AG08396 (cell line): ENCODE results near the gene CRTAC1.
"Not testable (repeated sequence)": the region's sequence is repeated elsewhere in the genome, so short reads cannot be mapped to it uniquely, and the experiment has no call there.

Experiments
- DNase-seq: peaks from one replicate; pipeline ENCODE4 v3.0.0; 2012; ENCODE audit warnings: low spot score, mixed read lengths

Gene CRTAC1

DNA sequence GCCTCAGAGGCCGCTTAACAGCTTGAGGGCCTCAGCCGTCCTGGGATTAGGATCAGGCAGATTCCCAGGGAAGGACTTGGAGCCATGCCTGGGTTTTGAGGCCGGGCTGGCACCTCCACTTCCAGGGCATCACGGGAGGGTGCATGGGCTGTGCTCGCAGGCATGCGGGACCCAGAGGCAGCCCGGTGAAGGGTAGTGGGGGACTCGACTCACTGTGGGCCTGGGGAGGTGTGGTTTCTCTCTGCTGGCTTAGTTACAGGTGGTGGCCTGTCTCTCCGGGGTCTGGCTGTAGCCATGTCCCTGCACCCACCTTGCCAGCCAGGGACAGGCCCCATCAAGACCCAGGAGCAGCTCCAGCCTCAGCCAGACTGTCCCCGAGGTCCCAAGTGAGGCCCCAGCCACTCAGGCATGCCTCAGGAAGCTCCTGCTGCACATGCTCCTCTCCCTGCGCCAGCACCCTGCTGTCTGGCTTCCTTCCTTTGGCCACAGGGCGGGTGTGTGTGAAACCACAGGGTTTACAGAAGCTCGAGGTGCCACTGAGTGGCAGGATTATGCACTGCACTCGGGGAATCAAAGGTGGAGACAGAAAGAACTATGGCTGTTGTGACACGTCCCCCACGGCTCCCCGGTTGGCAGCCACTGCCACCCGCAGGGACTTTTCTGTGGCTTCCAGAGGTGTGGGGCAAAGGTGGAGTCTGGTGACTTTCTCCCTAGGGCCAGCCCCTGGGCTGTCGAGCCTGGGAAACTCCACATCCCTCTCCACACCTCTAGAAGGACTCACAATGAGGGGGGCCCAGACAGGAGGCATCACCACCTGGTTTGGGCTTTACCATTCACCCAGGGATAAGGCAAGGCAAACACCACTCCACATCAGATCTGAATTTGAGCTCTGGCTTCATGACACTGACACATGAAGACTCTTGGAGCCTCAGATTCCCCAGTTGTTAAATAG lies 161.1 kb downstream of the CRTAC1 start:
- DNase-seq = peak; percentile 91

DNA sequence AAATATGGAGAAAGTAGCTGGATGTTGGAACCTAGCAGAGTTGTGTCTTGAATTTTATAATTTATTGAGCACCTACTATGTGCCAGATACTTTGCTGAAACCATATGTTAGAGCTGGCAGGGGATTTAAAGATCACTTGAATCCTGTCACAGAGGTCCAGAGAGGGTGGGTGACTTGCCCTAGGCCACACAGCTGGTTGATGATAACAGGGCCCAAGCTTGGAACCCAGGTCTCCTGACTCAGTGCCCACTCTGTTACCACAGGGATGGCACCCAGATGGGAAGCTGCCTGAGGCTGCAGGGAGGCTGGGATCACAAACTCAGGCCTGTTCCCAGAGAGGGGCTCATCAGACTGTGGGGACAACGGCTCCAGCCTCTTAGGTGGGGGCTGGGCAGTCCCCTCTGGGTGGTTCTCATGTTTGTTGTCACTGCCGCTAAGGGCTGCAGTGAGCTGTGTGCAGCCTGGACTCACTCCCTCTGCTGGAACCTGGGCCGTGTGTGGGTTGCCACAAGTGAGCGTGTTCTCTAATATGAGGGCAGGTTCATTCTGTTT lies 162.2 kb downstream of the CRTAC1 start:
- no peak for DNase-seq

DNA sequence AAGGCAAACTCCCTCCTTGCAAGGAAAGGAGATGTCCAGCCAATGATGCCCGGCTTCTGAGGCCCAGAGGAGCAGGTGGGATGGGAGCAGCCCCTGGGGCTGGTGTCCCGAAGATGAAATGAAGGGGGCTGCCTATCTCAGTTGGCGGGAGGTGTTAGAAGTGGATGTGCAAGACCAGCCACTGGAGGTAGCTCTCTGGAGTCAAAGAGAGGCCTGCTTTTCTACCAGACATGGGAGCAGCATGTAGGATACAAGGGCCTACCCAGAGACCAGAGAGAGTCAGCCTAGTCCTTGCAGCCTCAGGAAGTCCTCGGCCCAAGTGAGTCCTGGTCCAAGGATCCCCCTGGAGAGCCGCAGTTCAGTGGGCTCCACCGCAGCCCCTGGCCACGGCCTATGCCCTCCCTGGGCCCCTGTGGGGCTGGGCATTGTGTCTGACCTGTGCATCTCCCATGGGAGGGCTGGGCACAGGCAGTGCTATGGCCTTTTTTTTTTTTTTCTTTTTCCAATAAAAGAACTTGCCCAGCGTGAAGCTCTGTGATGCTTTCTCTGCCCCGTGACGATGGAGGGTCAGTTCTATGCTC lies 163.1 kb downstream of the CRTAC1 start:
- DNase-seq = no peak

DNA sequence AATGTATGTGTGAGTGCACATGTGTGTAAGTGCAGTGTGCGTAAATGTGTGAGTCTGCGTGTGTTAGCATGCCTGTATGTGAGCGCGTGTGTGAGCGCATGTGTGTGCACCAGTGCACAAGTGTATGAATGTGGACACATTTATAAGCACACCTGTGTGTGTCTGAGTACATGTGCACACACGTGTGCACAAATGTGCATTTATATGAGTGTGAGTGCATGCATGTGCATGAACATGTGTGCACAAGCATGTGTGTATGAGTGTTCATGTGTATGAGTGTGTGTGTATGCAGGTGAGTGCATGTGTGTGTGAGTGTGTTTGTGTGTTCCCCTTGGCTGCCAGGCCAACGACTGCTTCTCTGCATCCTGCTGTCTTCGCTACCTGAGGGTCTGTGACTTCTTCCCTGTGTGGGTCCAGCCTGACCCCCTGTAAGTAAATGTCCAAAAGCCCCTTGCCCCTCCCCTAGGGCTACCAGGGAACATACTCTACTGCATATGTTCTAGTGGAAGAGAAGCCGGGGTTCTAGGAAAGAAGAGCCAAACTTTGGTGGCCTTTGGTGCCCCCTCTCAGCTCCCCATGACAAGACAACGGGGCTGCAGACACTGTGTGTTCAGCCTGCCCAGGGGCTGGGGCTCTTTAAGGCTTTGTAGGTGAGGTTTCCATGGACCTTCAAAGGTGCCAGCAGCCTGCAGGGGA lies 163.7 kb downstream of the CRTAC1 start:
- DNase-seq = no peak

DNA sequence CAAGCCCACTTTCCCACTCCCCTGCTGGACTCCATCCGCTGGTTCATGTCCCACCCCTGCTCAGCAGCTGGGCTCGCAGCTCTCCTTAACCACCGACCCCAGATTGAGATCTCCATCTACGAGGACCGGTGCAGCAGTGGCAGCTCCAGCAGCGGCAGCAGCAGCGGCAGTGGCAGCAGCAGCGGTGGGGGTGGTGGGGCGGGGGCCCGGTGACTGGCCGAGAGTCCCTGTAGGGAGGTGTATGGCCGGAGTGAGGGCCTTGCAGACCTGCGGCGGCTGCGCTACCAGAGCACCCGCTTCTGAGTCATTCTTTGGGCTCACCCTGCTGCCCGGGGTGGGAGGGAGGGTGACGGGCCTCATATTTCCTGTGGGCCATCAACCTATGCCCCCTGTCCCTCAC lies 164.9 kb downstream of the CRTAC1 start:
- no peak for DNase-seq

DNA sequence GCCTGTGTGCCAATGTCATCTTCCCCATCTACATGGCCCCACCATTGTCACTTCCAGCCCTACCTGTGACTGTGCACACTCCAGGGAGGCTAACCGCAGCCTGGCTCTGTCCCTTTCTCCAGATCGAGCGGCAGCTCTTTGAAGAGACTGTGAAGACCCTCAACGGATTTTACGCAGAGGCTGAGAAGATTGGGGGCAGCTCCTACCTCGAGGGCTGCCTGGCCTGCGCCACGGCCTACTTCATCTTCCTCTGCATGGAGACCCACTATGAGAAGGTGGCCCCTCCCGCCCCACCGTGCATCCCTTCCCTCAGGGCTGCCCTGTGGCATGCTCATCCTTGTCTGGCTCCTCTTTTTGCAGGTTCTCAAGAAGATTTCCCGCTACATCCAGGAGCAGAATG lies 166.6 kb downstream of the CRTAC1 start:
- no peak for DNase-seq

DNA sequence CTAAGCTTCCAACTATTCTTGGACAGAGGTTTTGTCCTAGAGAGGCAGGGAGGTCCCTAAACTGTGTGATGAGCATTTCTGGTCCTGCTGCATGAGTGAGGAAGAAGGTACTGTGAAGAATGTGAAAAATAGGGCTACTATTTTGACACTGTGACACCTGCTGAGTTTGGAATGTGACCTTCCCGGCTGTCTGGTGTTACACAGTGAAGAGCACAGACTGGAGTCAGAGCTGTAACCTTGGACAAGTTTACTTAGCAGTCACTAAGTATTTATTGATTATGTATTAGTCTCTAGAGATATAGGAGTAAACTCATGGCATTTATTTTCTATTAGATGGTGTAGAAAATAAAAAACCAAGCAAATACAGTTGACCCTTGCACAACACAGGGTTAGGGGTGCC lies 168.5 kb downstream of the CRTAC1 start:
- DNase-seq = no peak

DNA sequence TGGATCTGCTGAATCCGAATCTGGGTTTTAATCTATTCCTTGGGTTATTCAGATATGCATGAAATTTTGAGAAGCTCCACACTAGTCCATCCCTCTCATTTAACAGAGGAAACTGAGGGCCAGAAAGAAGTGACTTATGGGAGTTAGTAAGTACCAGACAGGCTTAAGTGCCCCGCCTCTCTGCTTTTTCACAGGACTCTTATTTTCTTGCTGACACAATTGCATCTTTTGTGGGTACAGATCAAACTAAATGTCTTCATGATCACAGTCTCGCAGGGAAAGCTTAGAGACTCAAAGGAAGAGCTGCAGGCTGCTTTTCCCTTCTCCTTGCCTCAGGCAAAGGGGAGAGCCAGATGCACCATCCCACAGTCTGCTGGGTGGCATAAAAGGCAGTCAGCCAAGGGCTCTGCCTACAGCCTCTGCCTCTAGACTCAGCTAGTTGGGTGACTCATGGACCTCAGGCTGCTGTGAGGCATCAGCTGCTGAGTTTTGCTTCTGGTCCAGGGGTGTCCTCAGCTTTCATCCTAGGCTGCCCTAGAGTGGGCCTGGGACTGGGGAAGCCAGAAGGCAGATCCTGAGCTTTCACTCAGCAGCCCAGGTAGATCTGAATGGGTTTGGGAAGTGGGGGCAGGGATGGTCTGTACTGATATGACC lies 169.2 kb downstream of the CRTAC1 start:
- DNase-seq = peak; percentile 87

DNA sequence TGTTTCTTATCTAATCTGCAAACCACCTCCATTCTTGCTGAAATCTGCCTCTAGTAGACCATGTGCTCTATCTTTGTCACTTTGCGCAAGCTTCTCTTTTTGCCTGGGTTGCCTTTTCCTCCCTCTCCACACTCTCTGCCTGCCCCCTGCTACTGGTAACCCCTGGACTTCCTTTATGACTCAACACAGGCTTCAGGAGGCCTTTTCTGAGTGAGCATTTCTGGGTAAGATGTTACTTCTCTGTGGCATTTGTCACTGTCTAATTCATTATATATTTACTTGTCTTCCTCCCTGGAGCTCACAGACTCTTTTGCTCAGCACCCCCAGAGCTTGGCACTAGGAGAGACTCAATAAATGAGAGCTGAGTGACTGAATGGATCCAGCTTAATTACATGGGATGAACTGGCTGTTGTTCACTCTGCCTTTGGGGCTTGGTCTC lies 172.4 kb downstream of the CRTAC1 start:
- no peak for DNase-seq

DNA sequence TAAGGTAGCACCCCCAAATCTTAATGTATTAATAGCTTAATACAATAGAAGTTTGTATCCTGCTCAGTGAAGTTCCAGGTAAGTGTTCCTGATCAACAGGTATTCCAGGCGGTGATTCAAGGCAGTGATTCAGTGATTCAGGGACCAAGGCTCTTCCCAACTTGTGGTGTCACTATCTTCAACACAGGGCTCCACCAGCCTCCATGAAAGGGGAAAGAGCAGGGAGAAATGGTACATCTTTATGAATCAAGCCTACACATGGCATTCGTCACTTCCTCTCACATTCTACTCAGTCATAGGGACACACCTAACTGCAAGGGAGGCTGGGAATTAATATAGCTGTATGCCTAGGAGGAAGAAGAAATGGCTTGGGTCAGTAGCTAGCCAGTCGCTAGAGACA lies 175.7 kb downstream of the CRTAC1 start:
- no peak for DNase-seq

DNA sequence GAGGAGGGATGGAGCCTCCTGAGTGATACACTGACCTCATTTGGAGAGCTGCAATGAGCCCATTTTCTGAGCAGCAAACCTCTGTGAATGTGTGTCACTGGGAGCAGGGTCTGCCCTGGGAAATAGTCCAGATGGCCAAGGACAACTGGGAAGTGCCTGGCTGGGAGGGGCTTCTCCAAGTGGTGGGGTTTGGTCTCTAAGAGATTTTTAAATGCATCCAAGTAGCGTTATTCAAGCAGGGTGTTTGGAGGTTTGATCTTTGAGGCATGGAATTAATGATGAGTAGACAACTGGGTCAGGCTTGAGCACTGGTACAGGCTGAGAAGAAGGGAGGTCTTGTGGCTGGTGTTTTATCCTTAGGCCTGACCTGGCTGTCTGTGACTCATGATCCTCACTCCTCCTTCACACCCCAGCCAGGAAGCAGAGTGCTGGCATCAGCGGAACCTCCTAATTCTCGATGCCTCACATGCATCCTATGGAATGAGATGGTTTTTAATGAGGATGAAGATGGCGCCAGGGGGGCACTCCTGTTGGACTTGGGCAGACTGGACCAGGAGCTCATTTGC lies 177.5 kb downstream of the CRTAC1 start:
- DNase-seq = no peak

DNA sequence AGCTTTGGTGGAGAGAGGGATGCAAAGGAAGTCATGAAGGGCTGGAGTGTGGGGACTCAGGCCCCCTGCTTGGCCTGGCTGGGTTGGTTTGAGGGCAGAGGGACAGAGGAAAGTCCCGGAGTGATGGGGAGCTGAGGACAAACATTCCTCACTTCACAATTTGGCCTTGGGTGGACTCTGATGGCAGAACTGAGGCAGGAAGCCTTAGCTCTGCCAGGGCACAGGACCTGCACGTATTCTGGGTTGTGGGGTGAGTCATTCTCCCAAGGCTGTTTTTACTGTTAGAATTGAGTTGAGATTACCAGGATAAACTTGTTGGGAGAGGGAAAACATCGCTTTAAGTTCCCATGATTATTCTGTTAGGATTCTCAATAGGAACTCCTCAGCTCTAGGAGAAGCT lies 178.1 kb downstream of the CRTAC1 start:
- DNase-seq = no peak

DNA sequence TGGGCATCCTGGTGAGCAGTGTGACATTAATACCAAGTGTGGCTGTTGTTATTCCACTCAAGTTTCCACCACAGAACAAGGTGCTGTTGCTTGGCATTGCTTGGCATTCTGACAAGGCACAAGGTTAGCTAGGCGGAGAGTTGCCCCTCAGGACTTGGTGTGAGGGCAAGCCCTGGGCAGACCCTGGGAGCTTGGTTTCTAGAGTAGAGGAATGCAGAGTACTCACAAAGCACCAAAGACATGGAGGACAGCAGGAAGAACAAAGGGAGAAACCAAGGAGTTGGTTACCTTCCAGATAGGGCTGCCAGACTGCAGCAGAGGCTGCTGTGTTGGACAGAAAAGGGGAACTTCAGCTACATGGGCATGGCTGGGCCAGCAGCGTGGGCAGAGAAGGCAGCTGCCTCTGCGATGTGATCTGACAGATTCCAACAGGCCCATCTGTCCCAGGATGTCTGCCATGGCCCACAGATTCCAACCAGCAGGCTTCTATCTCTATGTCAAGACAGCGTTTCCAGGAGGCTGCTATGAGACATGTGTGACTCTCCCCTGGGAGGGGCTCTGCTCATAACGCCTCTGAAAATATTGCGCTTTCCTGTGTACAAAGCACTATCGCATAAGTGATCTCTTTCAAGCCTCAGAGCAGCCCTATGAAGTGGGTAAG lies 178.9 kb downstream of the CRTAC1 start:
- no peak for DNase-seq

DNA sequence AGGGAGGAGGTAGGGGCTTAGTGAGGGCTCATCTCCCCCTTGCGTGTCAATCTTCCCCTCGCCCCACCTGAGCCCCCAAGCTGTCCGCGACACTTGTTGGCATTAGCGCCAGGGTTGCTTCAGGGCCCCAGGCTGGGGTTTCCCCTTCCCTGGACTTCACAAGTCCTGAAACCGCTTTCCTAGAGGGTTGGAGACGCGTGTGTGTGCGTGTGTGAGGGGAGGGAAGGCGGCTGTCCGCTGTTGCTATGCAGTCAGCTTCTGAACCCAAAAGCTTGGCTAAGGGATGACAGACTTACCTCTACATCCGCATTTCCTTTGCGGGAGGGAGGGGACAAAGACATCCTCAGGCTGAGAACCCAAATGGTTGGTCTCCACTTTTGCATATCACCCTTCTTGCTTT lies 180.0 kb downstream of the CRTAC1 start:
- DNase-seq = no peak

DNA sequence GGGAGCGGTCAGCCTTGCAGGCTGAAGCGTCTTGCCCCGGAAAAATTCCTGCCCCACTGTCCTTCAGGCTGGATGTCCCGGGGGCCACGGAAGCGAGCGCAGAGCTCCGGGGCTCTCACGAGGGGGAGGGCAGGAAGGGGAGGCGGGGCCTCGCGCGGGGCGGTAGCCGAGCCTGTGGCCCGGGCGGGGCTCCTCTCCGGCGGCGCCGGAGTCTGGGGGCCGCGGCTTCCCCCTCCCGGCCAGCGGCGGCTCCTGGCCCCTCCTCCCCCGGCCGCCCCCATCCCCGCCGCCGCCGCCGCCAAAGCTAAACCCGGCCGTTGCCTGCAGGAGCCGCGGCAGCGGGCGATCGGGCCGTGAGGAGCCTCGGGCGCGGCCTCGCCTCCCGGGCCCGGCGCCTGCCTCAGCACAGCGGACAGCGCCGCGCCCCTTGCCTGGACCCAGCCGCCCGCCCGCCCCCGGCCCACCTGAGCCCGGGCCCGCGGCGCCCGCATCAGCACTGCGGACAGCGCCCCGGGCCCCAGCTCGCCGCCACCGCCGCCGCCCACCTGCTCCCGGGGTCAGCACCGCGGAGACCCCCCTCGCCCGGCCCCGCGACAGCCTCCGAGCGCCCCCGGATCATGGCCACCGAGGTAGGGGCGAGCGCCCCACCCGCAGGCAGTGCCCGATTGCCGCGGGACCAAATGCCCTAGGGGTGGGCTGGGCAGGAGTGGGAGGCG lies 180.6 kb downstream of the CRTAC1 start, which contains the start of gene GOLGA7B:
Gene GOLGA7B, plus strand, starts transcription at position 157 of the 716 bp plus-strand sequence. Its CDS starts 461 bp downstream, at position 618.
- DNase-seq = peak; percentile 80

DNA sequence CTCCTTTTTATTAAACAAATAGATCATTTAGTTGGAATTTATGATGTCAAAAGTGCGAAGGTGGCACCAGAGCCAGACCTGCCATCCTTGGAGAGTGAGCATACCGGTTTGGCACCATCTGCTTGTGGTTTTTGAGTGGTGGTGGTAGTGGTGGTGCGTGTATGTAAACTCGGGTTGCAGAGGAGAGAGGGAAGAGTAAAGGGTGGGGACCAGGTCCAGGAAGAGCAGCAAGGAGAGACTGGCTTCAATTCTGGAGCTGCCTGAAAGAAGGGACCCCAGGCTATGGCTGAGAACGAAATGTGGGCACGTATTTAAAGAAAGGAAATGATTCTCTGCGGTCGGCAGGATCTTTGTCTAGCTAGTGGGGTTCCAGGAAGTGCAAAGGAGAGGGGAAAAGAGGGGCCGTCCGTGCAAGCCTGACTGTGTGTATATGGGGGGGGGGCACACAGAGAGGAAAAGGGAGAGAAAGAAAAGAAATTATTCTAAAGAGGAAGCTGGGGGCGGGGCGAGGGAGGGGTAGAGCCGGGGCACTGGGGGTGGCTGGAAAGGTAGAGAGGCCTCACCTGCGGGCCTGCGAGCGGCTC lies 181.2 kb downstream of the CRTAC1 start:
- DNase-seq = no peak

DNA sequence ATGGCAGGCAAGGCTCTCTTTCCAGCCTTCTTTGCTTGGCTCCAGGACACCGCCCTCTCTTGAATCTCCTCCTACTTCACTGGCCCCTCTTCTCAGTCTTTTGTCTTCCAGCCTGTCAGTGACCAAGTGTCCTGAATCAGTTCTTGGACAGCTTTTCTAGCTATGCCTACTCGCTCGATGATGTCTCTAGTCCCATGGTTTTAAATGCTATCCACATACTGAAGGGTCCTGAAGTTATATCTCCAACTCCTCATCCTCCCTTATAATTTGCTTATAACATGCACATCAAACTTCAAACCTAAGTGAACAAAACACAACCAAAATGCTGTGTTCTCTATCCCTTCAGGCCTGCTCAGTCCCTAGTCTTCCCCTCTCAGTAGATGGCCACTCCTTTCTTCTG lies 185.7 kb downstream of the CRTAC1 start:
- no peak for DNase-seq

DNA sequence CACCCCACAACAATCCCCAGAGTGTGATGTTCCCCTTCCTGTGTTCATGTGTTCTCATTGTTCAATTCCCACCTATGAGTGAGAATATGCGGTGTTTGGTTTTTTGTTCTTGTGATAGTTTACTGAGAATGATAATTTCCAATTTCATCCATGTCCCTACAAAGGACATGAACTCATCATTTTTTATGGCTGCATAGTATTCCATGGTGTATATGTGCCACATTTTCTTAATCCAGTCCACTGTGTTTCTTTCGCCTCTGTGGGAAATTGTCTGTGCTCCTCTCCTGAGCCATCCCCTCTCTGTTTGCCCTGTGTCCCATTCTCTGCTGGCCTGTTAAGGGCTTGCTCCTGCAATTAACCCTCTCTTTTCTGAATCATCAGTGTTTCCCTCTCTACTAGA lies 186.4 kb downstream of the CRTAC1 start:
- not testable (repeated sequence) for DNase-seq

DNA sequence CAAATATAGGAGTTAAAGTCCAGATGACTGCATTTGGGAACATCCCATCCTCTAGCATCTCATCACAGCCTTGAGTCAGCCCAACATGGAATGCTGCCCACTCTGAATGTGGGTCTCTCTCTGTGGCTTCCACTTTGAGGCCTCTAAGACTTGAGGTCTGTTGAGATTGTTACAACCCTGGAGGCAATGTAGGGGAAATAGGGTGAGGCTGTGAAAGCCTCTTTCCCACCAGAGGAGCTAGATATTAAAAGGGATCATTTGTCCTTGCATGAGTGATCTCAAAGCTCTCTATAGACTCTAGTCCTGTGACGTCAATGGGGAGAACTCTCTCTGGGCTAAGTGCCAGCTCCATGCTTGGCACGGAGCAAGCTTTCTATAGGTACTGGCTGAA lies 187.1 kb downstream of the CRTAC1 start:
- DNase-seq = no peak

DNA sequence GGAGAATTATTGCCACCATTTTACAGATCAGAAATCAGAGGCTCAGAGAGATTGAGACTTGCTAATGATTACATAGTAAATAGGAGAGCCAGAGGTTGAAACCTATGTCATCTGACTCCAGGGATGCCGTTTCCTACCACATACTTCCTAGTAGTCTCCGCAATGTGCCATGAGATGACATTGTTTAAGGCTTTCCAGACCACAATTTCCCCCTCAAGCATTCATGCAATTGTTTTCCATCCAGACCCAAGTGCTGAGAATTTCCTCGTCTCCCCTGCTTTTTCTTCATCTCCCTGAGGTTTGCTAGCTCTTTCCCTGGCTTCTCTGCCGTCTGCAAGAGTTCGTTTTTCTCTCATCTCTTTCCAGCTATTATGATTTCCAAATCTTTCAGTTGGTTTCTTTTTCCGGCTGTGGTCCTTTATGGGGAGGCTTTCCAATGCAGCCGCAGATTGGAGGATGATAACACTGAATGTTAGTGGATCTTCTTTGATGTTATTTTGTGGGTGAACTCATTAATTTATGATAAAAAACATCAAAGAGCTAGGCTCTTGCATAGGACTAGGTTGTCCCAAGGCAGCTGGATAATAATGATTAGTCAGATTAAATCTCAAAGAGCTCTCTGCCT lies 187.7 kb downstream of the CRTAC1 start:
- no peak for DNase-seq
